Muscle of back (tissue), 13 donors: ENCODE measurements around the gene CPLX4. TPM values are rescaled to one million over a fixed set of nuclear protein-coding genes. Genes with fewer than 3 reads are reported as not detected.

Experiments used
- DNase-seq, 3 donors: peaks; one replicate each; pipeline versions ENCODE4 v3.0.0 to v3.0.0-alpha.2; 2013
- long read RNA-seq, 9 donors: transcript quantifications; one replicate each; lab custom pipeline, GENCODE V29; 2026
- polyA plus RNA-seq, 10 donors: library from polyadenylated mRNA; unstranded; fragments of 120-200 nt; gene quantifications; one replicate each; pipeline ENCODE4 v1.2.1, GENCODE V29; 2013; ENCODE audit not compliant: insufficient read length in 10 of 10

Gene CPLX4
- polyA plus RNA-seq: not detected
- long read RNA-seq, donor 1: 0 reads
- long read RNA-seq, donor 2: 0 reads
- long read RNA-seq, donor 3: 0 reads
- long read RNA-seq, donor 4: 0 reads
- long read RNA-seq, donor 5: 0 reads
- long read RNA-seq, donor 6: 0 reads
- long read RNA-seq, donor 7: 0 reads
- long read RNA-seq, donor 8: 0 reads
- long read RNA-seq, donor 9: 0 reads

GRCh38 chr18:59318460-59319050, at the start of gene CPLX4:
Gene CPLX4, minus strand, starts transcription at chr18:59318649. Its CDS starts 187 bp downstream, at chr18:59318462.
- no peak for DNase-seq

GRCh38 chr18:59360381-59360780, 41.9 kb upstream of the CPLX4 start:
- DNase-seq: no peak

- peak in 1 of 3 donors; percentile 4 for DNase-seq
Observed at GRCh38 chr18:59359576-59359952, 41.1 kb upstream of the CPLX4 start.

- DNase-seq: peak; percentile 96 to 98 (median 97)
Observed at GRCh38 chr18:59358712-59359575, 40.5 kb upstream of the CPLX4 start, which contains the start of gene LMAN1. Gene LMAN1, minus strand, starts transcription at chr18:59359265. Its CDS starts 21 bp downstream, at chr18:59359244.

DNA sequence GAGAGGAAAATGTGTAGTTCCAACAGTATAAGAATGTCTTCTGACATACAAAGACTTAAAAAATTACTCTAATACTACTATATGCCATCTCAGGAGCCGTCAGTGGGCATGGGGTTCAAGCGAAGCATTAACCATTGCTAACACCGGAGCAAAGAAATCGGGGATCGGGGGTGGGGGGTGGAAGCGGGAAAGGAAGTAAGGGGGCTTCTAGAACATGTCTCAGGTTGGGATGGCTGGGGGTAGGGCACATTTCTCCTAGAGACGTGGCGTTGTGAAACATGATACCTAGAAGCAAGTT, 39.9 kb upstream of the CPLX4 start:
- peak in 1 of 3 donors; percentile 64 for DNase-seq

- DNase-seq: peak; percentile 29 to 52 (median 49)
Observed at GRCh38 chr18:59357928-59358327, 39.5 kb upstream of the CPLX4 start.

DNA sequence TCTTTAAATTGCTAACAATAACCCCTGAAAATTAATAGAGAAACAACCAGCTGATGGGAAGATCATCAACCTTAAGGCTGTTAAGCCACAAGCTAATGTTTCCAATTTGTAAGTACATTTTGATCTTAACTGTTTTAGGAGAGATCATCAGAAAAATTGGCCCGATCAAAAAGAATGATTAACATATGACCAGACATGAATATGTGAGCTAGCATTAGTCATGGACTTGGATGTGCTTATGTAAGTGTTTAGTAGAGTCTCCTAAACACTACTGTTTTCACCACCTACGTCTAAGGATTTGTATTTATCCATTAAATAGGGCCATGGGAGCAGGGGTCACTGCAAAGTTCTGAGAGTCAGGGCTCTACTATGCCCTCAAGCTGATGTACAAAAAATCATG, 36.3 kb upstream of the CPLX4 start:
- no peak for DNase-seq

DNA sequence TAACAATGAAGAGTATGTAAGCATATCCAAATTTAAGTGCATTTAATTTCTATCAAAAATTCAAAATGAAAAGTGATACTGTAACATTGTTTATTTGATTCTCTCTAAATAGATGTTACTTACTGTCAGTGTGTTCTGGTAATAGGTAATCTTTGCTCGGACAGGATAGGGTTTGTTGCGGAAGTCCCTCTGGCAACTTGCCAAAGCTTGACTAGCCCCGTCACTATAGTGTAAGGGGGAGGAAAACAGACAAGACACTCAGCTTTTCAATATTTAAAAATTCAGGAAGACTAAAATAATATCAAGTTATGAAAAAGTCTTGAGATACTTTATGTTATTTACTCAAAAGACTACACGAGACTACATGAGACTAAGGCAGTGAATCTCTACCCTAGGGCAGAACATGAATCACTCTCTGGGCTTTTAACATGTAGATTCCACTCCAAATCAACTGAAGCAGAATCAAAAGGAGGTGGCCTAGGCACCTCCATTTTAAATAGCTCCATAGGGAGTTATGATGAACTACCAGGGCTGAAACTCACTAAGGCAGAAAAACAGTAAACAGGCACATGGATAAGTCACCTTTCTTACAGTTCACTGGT, 34.7 kb upstream of the CPLX4 start:
- DNase-seq: peak in 1 of 3 donors; percentile 12

GRCh38 chr18:59352250-59352855, 33.9 kb upstream of the CPLX4 start:
- DNase-seq: no peak

DNA sequence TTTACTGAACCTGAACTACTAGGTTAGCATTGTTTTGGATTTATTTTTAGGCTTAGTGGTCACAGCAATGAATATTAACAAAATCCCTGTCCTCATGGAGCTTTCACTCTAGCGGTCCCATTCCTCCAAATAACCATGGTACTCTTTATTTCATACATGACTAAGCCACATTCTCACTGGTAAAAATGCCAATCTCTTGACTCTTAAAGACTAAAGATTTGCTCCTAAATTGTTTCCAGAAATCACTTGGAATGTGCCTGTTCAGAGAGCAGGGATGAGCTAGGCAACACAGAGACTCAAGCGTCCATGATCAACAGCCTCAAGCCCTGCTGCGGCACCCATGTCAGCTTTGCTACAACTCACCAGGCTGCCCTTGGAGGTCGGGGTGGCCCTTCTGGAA, 27.1 kb upstream of the CPLX4 start:
- no peak for DNase-seq

GRCh38 chr18:59344996-59345395, 26.5 kb upstream of the CPLX4 start:
- no peak for DNase-seq

DNA sequence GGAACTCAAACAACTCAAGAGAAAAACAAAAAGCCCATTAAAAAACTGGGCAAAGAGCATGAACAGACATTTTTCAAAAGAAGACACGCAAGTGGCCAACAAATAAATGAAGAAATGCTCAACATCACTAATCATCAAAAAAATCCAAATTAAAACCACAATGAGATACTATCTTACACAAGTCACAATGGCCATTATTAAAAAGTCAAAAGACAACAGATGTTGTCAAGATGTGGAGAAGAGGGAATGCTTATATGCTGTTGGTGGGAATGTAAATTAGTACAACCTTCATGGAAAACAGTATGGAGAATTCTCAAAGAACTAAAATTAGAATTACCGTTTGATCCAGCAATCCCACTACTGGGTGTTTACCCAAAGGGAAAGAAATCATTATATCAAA, 25.5 kb upstream of the CPLX4 start:
- no peak for DNase-seq

- no peak for DNase-seq
Observed at GRCh38 chr18:59340817-59341216, 22.4 kb upstream of the CPLX4 start.

GRCh38 chr18:59340312-59340711, 21.9 kb upstream of the CPLX4 start:
- no peak for DNase-seq

- no peak for DNase-seq
Observed at GRCh38 chr18:59332986-59333385, 14.5 kb upstream of the CPLX4 start.

DNA sequence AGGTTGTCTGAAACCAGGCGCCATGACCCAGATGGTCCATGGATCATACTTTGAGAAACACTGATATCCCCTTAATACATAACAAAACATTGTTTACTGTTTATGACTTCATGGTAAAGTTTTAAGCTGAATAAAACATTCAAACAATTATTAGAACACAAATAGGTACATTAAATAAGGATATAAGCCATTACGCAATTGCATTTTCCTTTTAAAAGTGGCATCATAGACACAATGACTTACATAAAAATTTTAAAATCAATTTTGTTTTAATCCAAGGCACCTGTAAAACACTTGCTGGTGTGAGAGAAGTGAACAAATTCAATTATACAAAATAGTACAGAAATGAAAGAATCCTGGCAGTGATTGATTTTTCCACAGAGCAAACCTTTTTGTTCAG, 10.2 kb upstream of the CPLX4 start:
- DNase-seq: no peak

- DNase-seq: no peak
Observed at GRCh38 chr18:59325965-59326364, 7.5 kb upstream of the CPLX4 start.

GRCh38 chr18:59324623-59324971, 6.1 kb upstream of the CPLX4 start:
- DNase-seq: no peak

DNA sequence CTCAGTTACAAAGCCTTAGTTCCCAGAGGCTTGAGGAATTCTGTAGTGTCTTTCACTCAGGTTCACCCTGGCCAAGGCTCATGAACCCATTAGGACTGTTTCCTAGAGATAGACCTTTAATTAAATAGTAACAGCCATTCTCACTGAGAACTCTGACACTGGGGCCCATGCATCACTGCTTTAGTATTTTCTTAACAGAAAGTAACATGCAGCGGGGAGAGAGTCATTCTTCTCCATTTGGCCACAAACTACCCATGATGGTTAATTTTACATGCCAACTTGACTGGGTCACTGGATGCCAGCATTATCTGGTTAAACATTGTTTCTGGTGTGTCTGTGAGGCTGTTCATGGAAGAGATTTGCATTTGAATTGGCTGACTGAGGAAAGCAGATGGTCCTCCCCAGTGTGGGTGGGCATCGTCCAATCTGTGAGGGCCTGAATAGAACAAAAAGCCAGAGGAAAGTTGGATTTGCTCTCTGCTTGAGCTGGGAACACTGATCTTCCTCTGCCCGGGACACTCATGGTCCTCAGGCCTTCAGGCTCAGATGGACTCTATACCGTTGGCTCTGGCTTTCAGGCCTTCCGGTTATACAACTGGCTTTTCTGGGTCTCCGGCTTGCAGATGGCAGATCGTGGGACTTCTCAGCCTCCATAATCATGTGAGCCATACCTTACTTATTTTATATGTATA, 5.6 kb upstream of the CPLX4 start:
- no peak for DNase-seq

DNA sequence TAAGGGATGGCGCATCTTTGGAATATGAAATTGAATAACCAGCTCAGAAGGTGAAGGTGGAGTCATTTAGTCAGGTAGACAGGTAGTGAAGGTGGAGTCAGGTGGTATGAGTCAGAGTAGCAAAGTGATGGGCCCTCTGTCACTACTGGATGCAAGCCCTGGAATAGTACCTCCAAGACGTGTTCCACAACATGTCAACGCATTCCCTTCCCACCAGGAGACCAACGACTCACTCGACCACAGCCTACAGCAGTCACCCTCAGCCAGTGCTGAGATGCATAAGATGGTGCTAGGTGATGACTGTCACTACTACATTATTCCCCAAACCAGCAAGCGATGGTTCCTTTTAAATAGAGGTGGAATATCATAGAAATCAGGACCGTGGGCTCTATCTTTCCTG, 6.8 kb downstream of the CPLX4 start:
- no peak for DNase-seq

- DNase-seq: no peak
Observed at GRCh38 chr18:59308938-59309260, 9.6 kb downstream of the CPLX4 start.
